ENCODE measurements around the gene SLC35F1.
A peak's percentile ranks its signal among the peaks of the same experiment; 100 is the strongest.

The SLC35F1 gene

DNA sequence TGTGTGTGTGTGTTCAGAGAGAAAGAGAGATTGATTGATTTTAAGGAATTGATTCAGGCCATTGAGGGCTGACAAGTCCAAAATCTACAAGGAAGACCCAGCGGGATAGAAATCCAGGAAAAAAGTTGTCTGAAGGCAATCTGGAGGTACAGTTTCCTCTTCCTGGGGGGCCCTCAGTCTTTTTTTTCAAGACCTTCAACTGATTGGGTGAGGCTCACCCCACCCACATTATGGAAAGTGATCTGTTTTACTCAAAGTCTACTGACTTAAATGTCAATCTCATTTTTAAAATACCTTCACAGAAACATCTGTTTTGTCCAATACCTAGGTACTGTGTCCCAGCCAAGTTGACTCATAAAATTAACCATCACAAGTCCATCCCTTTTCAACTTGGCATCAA lies 398.0 kb downstream of the SLC35F1 start:
- peaks cover 32% of the 10 kb centered on the region for H3K4me1 ChIP-seq (ENCODE audit: control insufficient read depth, insufficient read depth, low read length)
- H3K36me3 ChIP-seq (ENCODE audit: control insufficient read depth, insufficient read depth, low read length), result no peaks in the 10 kb centered on the region
- H3K4me3 ChIP-seq (ENCODE audit: low read length), result no peak overlapping the region
- no peaks in the 10 kb centered on the region for H3K27me3 ChIP-seq (ENCODE audit: control insufficient read depth, insufficient read depth, low read length)
- no peak overlapping the region for H3K27ac ChIP-seq (ENCODE audit: low read depth, low read length)
- no peak overlapping the region for H3K9ac ChIP-seq (ENCODE audit: low read length)

DNA sequence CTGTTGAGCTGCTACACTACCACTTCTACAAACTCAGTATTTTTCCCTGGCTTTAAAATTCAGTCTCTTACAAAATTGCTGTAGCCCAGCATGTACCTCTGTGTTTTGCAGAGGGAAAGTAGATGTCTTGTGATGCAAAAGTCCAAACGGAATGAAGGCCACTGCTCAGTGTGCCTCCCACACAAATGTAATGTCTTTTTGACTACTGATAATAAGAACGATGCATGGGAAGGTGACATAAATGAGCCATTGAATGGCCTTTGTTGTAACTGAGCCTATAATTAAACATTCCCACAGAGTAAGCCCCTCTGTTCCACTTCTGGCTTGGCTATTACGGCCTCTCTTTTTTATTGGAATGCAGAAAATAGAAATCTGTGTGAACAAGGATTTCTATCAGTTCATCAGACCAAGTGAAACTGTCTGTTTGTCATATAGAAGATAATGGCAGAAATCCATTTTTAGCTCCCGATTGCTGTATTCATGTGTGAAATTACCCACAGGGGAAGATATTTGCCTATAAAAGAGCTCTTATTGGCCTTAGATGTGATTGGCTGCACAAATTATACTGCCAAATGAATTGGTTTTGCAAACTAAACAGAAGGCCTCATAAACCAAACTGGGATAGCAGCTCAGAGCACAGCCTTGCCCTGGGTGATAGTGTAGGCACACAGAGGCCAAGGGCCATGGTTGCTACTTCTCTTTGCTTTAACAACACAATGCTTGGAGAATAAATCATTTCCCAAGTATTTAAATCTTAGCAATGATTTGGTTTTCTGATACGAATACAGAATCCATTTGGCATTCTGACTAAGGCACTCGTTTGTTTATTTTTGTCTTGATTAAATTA lies 399.6 kb downstream of the SLC35F1 start:
- Histone ChIP-seq H3K9ac (ENCODE audit: low read length) (no peak overlapping the region), H3K4me3 (ENCODE audit: low read length) (no peak overlapping the region), H3K27ac (ENCODE audit: low read depth, low read length) (peak overlapping the region; percentile 8), H3K36me3 (ENCODE audit: control insufficient read depth, insufficient read depth, low read length) (no peaks in the 10 kb centered on the region), H3K27me3 (ENCODE audit: control insufficient read depth, insufficient read depth, low read length) (no peaks in the 10 kb centered on the region), H3K4me1 (ENCODE audit: control insufficient read depth, insufficient read depth, low read length) (peaks cover 32% of the 10 kb centered on the region)

DNA sequence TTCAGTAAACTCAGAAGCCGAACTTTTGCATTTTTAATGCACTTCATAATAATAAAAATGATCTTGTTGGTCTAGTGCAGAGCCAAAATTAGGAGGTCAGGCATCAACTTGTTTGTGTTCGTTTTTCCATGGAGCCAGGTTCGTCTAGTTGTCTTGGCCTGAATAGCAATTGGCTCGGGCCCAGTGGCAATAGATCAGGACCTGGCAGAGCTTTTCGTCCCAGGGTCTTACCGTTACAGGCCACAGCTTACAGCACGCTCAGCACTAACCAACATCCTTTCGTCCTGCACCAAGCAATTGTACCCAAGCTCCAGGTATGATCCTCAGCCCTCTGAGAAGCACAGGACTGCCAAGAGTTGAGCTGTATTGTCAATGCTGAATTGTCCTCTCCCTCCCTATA lies 400.5 kb downstream of the SLC35F1 start:
- Histone ChIP-seq H3K27ac (ENCODE audit: low read depth, low read length) (peak overlapping the region; percentile 47), H3K36me3 (ENCODE audit: control insufficient read depth, insufficient read depth, low read length) (no peaks in the 10 kb centered on the region), H3K4me1 (ENCODE audit: control insufficient read depth, insufficient read depth, low read length) (peaks cover 32% of the 10 kb centered on the region), H3K4me3 (ENCODE audit: low read length) (no peak overlapping the region), H3K9ac (ENCODE audit: low read length) (no peak overlapping the region), H3K27me3 (ENCODE audit: control insufficient read depth, insufficient read depth, low read length) (no peaks in the 10 kb centered on the region)

DNA sequence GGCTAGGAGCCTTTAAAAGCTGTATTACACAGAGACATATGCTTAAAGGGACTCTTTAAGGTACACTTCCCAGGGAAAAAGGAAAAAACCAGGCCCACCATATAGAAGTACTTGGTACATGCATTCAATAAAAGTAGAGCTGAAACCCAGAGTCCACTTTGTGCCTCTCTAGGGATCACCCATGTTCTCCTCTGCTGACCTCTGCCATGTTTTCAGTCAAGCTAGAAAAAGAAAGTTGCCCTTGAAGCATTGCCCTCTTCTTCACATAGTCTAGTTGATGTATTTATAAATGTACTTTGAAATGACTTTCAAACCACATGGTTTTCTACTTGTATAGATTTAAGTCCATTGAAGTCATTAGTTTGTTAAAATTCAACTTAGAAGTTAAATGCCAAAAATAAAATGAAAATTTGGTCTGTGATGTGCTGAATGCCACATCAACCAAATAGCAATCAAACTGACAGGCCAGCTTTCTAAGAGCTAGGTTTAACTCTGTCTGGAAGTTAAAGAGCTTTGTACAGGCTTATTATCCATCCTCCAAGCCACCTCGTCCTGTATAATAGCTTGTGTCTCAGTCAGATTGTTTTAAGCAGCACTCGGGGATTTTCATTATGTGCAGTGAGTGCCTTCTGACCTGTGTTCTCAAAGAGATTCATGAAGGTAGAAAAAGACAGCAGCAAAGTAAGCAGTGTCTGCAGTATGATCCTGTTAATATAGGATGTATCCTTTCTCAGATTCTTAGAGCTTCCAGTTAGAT lies 402.5 kb downstream of the SLC35F1 start:
- H3K27me3 ChIP-seq (ENCODE audit: control insufficient read depth, insufficient read depth, low read length), result no peaks in the 10 kb centered on the region
- H3K9ac ChIP-seq (ENCODE audit: low read length), result no peak overlapping the region
- peak overlapping the region; percentile 11 for H3K27ac ChIP-seq (ENCODE audit: low read depth, low read length)
- H3K4me1 ChIP-seq (ENCODE audit: control insufficient read depth, insufficient read depth, low read length), result peaks cover 30% of the 10 kb centered on the region
- no peak overlapping the region for H3K4me3 ChIP-seq (ENCODE audit: low read length)
- no peaks in the 10 kb centered on the region for H3K36me3 ChIP-seq (ENCODE audit: control insufficient read depth, insufficient read depth, low read length)

DNA sequence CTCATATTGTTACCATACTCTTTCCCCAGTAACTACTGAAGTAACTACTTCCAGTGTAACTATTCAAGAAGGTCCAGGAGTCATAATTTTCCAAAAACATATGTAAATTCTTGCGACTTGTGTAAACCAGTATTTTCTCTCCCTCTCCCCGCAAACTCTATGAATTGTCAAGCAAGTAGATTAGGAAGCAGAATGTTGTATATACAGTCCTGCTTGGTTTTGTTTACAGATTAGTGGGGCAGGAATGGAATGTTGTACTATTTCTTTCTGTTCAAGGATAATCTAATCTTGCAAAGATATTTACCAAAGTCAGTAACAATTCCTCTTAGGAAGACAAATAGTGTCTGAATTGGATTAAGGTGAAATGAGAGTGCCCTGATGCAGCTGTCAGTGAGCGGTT lies 406.1 kb downstream of the SLC35F1 start:
- no peak overlapping the region for H3K4me3 ChIP-seq (ENCODE audit: low read length)
- H3K27ac ChIP-seq (ENCODE audit: low read depth, low read length), result peak overlapping the region; percentile 18
- H3K36me3 ChIP-seq (ENCODE audit: control insufficient read depth, insufficient read depth, low read length), result no peaks in the 10 kb centered on the region
- peaks cover 22% of the 10 kb centered on the region for H3K4me1 ChIP-seq (ENCODE audit: control insufficient read depth, insufficient read depth, low read length)
- H3K27me3 ChIP-seq (ENCODE audit: control insufficient read depth, insufficient read depth, low read length), result no peaks in the 10 kb centered on the region
- H3K9ac ChIP-seq (ENCODE audit: low read length), result no peak overlapping the region

DNA sequence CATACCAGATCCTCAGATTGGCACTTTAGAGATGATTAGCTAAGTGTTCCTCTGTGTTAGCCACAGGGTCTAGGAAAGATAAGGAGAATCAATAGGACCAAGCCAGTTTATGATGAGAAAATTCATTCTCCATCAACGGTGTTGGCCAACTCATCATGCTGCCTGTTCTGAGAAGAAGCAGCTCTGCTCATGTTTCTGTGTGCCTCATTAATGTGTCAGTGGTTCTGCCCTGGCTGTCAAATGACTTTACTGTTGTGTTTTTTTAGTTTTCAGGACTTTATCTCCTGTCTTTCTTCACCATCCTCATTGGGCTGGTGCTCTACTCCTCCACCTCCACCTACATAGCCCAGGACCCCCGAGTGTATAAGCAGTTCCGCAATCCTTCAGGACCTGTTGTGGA lies 406.7 kb downstream of the SLC35F1 start:
- Histone ChIP-seq H3K4me3 (ENCODE audit: low read length) (no peak overlapping the region), H3K36me3 (ENCODE audit: control insufficient read depth, insufficient read depth, low read length) (no peaks in the 10 kb centered on the region), H3K27ac (ENCODE audit: low read depth, low read length) (peak overlapping the region; percentile 43)

DNA sequence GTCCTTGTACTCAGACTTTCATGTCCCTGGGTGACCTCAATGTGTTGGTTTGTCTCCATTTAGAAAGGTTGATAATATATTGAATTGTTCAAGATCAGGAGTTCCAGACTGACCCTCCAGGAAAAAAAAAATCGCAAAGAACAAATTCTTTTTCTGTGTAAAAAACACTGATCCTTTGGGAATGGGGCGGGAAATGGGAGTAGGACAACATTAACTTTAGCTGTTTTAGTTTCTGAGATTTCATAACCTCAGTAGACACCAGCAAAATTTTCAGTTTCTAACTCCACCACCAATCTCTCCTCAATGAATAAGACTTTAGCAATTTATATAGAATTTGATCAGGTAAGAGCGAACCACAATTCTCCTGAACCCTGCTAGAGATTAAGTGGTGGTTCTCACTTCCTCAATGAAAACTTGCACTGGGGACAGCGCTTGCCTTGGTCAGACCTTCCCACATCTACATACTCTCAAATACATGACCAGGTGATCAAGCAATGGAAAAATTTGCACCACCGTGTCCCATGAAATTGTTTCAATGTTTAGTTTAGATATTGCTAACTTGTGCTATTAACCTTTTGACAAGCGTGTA lies 409.8 kb downstream of the SLC35F1 start:
- Histone ChIP-seq H3K4me3 (ENCODE audit: low read length) (no peak overlapping the region), H3K9ac (ENCODE audit: low read length) (no peak overlapping the region), H3K4me1 (ENCODE audit: control insufficient read depth, insufficient read depth, low read length) (peaks cover 41% of the 10 kb centered on the region), H3K27ac (ENCODE audit: low read depth, low read length) (peak overlapping the region; percentile 74), H3K36me3 (ENCODE audit: control insufficient read depth, insufficient read depth, low read length) (no peaks in the 10 kb centered on the region), H3K27me3 (ENCODE audit: control insufficient read depth, insufficient read depth, low read length) (no peaks in the 10 kb centered on the region)

More for the DNA sequence above, 406.7 kb downstream of the SLC35F1 start:
- no peaks in the 10 kb centered on the region for H3K27me3 ChIP-seq (ENCODE audit: control insufficient read depth, insufficient read depth, low read length)
- H3K4me1 ChIP-seq (ENCODE audit: control insufficient read depth, insufficient read depth, low read length), result peaks cover 28% of the 10 kb centered on the region
- no peak overlapping the region for H3K9ac ChIP-seq (ENCODE audit: low read length)

DNA sequence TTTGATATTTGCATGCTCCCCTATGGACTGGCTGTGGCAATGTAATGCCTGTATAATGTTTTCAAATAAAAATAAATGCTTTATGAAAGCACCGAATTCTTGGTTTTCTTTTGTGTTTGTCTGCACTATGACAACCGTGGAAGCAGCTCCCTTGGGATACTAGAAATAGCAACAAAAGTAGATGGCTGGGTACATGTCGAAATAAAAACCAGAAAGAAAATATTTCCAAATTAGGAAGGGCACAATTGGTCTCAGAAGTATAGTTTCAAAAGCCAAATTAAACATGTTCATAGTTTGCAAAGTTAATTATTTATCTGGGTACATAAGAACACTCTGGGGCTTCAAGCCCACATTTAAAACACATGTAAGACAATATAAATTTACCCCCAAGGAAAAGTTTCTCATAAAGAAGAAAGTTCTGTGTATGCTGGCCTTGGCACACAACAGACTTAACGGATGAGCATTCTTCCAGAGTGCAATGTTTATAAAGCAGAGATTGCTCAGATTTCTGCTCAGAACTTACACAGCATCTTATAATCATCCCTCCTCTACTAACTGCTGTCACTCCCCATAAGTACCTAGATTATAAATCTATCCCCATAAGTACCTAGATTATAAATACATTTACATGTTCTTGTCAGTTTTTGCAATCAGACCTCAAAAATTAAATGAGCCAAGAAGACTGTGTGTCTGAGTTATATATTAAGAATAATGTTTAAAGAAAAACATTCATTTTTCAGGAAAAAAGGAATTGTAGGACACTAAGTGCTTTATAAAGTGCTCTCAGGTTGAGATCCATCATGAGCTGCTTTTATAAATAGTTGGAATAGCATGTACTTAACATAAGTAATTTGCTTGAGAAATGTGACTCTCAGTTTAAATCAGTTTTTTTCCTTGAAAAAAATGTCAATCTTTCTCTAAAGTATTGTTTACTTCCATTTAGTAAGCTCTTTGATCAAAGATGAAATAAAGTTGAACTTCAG lies 410.8 kb downstream of the SLC35F1 start:
- Histone ChIP-seq H3K4me3 (ENCODE audit: low read length) (no peak overlapping the region), H3K36me3 (ENCODE audit: control insufficient read depth, insufficient read depth, low read length) (no peaks in the 10 kb centered on the region), H3K9ac (ENCODE audit: low read length) (no peak overlapping the region), H3K27me3 (ENCODE audit: control insufficient read depth, insufficient read depth, low read length) (no peaks in the 10 kb centered on the region), H3K27ac (ENCODE audit: low read depth, low read length) (peak overlapping the region; percentile 74), H3K4me1 (ENCODE audit: control insufficient read depth, insufficient read depth, low read length) (peaks cover 41% of the 10 kb centered on the region)

DNA sequence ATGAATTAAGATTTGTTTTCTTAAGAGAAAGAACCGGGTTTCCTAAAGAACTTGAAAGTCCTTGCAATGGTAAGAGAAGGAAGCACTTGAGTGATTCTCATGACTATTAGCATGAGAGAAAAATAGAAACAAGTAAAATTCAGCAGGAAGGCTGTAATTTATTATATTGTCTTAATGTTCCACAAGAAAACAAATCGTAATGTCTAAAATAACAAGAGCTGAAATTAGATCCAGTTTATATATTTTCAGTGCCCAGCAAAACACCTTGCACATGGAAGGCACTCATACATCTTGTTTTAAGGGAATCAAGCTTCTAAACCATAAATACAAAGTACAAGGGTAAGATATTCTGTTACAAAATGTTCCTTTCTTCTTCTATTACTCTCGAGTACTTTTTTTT lies 411.6 kb downstream of the SLC35F1 start:
- Histone ChIP-seq H3K4me3 (ENCODE audit: low read length) (no peak overlapping the region), H3K27ac (ENCODE audit: low read depth, low read length) (peak overlapping the region; percentile 74), H3K36me3 (ENCODE audit: control insufficient read depth, insufficient read depth, low read length) (no peaks in the 10 kb centered on the region), H3K4me1 (ENCODE audit: control insufficient read depth, insufficient read depth, low read length) (peaks cover 40% of the 10 kb centered on the region), H3K9ac (ENCODE audit: low read length) (no peak overlapping the region), H3K27me3 (ENCODE audit: control insufficient read depth, insufficient read depth, low read length) (no peaks in the 10 kb centered on the region)

DNA sequence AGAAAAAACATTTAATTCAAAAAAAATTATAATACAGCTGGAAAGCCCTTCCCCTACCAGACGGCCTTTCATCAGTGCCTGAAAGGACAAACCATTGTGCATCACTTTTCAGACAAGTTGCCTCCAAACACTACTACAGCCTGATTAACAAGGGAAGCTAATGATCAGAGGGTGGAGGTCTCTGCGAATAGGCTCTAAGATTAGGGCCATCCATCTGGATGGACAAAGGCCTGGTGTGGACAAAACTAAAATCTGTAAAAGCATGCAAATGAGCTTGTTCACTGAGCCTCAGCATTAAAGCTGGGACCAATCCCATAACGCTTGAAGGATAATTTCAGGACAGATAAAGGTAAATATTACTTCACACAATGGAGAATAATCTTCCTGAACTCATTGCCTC lies 412.4 kb downstream of the SLC35F1 start:
- Histone ChIP-seq H3K9ac (ENCODE audit: low read length) (no peak overlapping the region), H3K4me3 (ENCODE audit: low read length) (no peak overlapping the region), H3K27ac (ENCODE audit: low read depth, low read length) (peak overlapping the region; percentile 66), H3K4me1 (ENCODE audit: control insufficient read depth, insufficient read depth, low read length) (peaks cover 35% of the 10 kb centered on the region), H3K27me3 (ENCODE audit: control insufficient read depth, insufficient read depth, low read length) (no peaks in the 10 kb centered on the region), H3K36me3 (ENCODE audit: control insufficient read depth, insufficient read depth, low read length) (no peaks in the 10 kb centered on the region)

DNA sequence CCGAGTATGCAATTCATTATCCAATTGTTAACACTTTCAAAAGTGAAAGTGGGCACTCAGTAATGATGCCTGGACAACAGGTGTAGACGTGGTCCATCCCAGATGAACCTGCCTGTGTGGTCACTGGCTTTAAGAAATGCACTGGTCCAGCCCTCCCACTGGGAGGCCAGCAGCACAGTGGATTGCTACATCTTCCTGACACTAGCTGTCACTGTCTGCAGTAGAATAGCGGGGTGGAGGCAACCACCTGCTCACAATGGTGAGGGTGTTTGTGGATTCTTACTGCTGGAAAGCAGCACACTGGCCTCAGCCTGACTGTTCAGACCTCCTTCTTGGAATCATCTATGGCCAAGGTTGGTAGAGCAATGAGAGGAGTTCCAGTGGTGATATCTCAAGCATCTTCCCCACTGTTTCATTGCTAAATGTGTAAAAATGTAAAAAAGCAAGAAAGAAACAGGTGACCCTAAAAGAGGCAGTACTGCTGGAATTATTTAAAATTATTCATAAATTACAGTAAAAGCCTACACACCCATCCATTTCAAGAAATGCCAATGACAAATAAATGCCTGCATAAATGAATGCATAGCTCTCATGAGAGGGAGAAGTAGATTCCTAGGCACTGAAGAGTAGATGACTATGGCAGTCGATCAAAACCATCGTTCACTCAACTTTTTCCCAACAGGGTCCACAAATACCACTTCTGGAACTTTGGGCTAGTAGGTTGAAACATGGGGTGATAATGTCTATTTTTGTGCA lies 413.0 kb downstream of the SLC35F1 start:
- H3K36me3 ChIP-seq (ENCODE audit: control insufficient read depth, insufficient read depth, low read length), result no peaks in the 10 kb centered on the region
- H3K9ac ChIP-seq (ENCODE audit: low read length), result no peak overlapping the region
- peak overlapping the region; percentile 66 for H3K27ac ChIP-seq (ENCODE audit: low read depth, low read length)
- no peak overlapping the region for H3K4me3 ChIP-seq (ENCODE audit: low read length)
- H3K4me1 ChIP-seq (ENCODE audit: control insufficient read depth, insufficient read depth, low read length), result peaks cover 35% of the 10 kb centered on the region
- no peaks in the 10 kb centered on the region for H3K27me3 ChIP-seq (ENCODE audit: control insufficient read depth, insufficient read depth, low read length)
